Parathyroid adenoma (tissue), 2 donors: ENCODE results near the gene DMXL2.
"Not testable (repeated sequence)": the region's sequence is repeated elsewhere in the genome, so short reads cannot be mapped to it uniquely, and the experiment has no call there.

ENCODE experiments used
- H2AFZ ChIP-seq: fragments of 300-600 bp; sonication (generic); one replicate; pipeline ENCODE4 v1.7.0; 2017; ENCODE audit warnings: antibody characterized with exemption, mild to moderate bottlenecking
- H3K27ac ChIP-seq: fragments of 300-600 bp; sonication (generic); one replicate; pipeline ENCODE4 v1.7.0; 2017
- H3K27me3 ChIP-seq: fragments of 300-600 bp; sonication (generic); one replicate; pipeline ENCODE4 v1.7.0; 2017; ENCODE audit warnings: low read length; ENCODE audit not compliant: control insufficient read depth, insufficient read depth
- H3K36me3 ChIP-seq: fragments of 300-600 bp; sonication (generic); one replicate; pipeline ENCODE4 v1.7.0; 2017; ENCODE audit warnings: low read length; ENCODE audit not compliant: control insufficient read depth, insufficient read depth
- H3K4me1 ChIP-seq: fragments of 300-600 bp; sonication (generic); one replicate; pipeline ENCODE4 v1.7.0; 2017; ENCODE audit warnings: control low read depth
- H3K4me2 ChIP-seq: fragments of 300-600 bp; sonication (generic); one replicate; pipeline ENCODE4 v1.7.0; 2017; ENCODE audit warnings: low read length
- H3K4me3 ChIP-seq: fragments of 300-600 bp; sonication (generic); one replicate; pipeline ENCODE4 v1.7.0; 2017; ENCODE audit warnings: low read depth, low read length
- H3K79me2 ChIP-seq: fragments of 300-600 bp; sonication (generic); one replicate; pipeline ENCODE4 v1.7.0; 2017; ENCODE audit warnings: control low read depth
- H3K9ac ChIP-seq: fragments of 300-600 bp; sonication (generic); one replicate; pipeline ENCODE4 v1.7.0; 2017; ENCODE audit warnings: mild to moderate bottlenecking
- H3K9me3 ChIP-seq: fragments of 300-600 bp; sonication (generic); one replicate; pipeline ENCODE4 v1.7.0; 2017; ENCODE audit warnings: low read length; ENCODE audit not compliant: control insufficient read depth
- TF ChIP-seq, protein P1 (sequence below): fragments of 300-600 bp; sonication (generic); IDR thresholded peaks from one replicate; pipeline ENCODE4 v1.7.0; 2017; ENCODE audit warnings: antibody characterized with exemption, mild to moderate bottlenecking
- donor health status: primary hyperparathyroidism.

The DMXL2 gene

GRCh38 chr15:51447855-51448621 is 174.5 kb downstream of the DMXL2 start:
- no peak overlapping the region for H3K27ac ChIP-seq
- H3K9me3 ChIP-seq, result no peaks in the 10 kb centered on the region
- TF ChIP-seq, protein P1, sequence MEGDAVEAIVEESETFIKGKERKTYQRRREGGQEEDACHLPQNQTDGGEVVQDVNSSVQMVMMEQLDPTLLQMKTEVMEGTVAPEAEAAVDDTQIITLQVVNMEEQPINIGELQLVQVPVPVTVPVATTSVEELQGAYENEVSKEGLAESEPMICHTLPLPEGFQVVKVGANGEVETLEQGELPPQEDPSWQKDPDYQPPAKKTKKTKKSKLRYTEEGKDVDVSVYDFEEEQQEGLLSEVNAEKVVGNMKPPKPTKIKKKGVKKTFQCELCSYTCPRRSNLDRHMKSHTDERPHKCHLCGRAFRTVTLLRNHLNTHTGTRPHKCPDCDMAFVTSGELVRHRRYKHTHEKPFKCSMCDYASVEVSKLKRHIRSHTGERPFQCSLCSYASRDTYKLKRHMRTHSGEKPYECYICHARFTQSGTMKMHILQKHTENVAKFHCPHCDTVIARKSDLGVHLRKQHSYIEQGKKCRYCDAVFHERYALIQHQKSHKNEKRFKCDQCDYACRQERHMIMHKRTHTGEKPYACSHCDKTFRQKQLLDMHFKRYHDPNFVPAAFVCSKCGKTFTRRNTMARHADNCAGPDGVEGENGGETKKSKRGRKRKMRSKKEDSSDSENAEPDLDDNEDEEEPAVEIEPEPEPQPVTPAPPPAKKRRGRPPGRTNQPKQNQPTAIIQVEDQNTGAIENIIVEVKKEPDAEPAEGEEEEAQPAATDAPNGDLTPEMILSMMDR, result no peak
- no peaks in the 10 kb centered on the region for H3K36me3 ChIP-seq
- no peaks in the 10 kb centered on the region for H3K79me2 ChIP-seq
- no peak overlapping the region for H2AFZ ChIP-seq
- no peaks in the 10 kb centered on the region for H3K27me3 ChIP-seq
- no peak overlapping the region for H3K9ac ChIP-seq
- H3K4me3 ChIP-seq, result no peak overlapping the region
- no peak overlapping the region for H3K4me2 ChIP-seq
- no peaks in the 10 kb centered on the region for H3K4me1 ChIP-seq

DNA sequence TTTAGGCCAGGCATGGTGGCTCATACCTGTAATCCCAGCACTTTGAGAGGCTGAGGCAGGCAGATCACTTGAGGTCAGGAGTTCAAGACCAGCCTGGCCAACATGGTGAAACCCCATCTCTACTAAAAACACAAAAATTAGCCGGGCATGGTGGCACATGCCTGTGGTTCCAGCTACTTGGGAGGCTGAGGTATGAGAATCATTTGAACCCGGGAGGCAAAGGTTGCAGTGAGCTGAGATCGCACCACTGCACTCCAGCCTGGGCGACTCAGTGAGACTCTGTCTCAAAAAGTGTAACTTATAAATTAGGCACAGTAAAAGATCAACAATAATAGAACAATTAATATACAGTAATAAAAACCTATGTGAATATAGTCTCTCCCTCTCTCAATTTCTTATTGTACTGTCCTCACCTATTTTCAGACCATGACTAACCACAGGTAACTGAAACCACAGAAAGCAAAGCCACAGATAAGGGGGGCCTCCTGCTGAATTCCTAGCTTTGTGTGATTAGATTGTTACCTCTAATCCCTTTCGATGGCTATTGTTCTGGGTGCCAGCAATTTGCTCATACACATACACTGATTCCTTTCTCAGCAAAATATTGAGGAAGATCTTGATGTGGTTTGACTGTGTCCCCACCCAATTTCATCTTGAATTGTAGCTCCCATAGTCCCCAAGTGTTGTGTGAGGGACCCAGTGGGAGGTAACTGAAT is 176.4 kb downstream of the DMXL2 start:
- not testable (repeated sequence) for H3K27ac ChIP-seq, H2AFZ ChIP-seq, H3K9ac ChIP-seq, H3K4me2 ChIP-seq, H3K4me3 ChIP-seq, H3K9me3 ChIP-seq, H3K79me2 ChIP-seq, H3K27me3 ChIP-seq, H3K36me3 ChIP-seq, H3K4me1 ChIP-seq

DNA sequence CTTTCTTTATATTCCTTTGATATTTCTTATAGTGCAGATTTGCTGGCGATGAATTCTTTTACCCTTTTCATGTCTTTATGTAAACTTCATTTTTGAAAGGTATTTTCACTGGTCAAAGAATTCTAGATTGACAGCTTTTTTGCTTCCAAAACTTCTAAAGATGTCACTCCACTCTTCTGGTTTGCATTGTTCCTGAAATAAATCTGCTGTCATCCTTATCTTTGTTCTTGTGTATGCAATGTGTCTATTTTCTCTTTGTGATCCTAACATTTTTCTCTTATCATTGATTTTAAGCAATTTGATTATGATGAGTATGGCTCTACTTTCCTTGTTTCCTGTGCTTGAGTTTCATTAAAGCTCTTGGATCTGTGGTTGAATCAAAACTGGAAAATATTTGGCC is 177.8 kb downstream of the DMXL2 start:
- Histone ChIP-seq H3K4me3 (no peak overlapping the region), H2AFZ (no peak overlapping the region), H3K9ac (no peak overlapping the region), H3K4me1 (no peaks in the 10 kb centered on the region), H3K27me3 (no peaks in the 10 kb centered on the region), H3K4me2 (no peak overlapping the region), H3K79me2 (no peaks in the 10 kb centered on the region), H3K36me3 (no peaks in the 10 kb centered on the region), H3K27ac (no peak overlapping the region), H3K9me3 (no peaks in the 10 kb centered on the region)
- TF ChIP-seq, protein P1, result no peak

DNA sequence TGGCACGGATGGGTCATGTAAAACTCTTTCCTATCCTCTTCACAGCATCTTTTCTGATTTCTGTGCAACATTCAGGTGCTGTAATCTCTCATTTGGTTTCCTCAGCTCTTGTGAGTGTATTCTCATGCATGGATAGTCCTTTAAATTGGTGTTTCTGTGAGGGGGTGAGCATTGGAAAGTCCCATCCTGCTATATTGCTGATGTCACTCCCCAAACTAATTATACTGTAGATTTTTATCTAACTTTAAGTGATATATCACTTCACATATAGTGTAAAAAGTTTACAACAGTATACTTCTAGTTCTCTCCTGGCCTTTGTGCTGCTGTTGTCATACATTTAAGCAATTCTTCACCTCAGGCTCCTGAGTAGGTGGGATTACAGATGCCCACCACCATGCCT is 178.5 kb downstream of the DMXL2 start:
- TF ChIP-seq, protein P1, result no peak
- no peaks in the 10 kb centered on the region for H3K36me3 ChIP-seq
- H3K9me3 ChIP-seq, result no peaks in the 10 kb centered on the region
- no peak overlapping the region for H3K4me3 ChIP-seq
- H3K4me1 ChIP-seq, result no peaks in the 10 kb centered on the region
- no peaks in the 10 kb centered on the region for H3K27me3 ChIP-seq
- no peak overlapping the region for H3K27ac ChIP-seq
- no peaks in the 10 kb centered on the region for H3K79me2 ChIP-seq
- H3K9ac ChIP-seq, result no peak overlapping the region
- no peak overlapping the region for H2AFZ ChIP-seq
- H3K4me2 ChIP-seq, result no peak overlapping the region

DNA sequence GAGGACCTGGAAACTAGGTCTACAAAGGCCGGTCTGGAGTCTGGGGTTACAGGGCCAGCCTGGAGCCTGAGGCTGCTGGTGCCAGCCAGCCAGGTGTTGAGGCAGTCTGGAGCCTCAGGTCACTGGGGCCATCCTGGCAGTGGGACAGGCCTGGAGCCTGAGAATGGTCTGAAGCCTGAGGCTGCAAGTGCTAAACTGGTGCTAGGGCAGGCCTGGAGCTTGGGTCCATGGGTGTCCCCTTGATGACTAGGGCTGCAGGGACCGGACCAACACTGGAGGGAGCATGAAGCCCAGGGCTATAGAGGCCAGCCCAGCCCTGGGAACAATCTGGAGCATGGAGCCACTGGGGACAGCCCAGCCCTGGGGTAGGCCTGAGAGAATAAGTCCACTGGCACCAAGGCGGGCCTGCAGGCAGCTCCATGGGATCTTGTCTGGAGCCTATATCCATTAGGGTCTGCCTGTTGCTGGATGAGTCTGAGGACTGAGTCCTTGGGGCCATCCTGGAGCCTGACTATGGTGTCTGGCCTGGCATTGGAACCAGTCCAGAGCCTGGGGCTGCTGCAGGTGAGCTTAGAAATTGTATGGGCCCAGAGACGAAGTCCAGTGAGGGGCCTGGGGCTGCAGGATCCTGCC is 179.2 kb downstream of the DMXL2 start:
- no peak overlapping the region for H3K9ac ChIP-seq
- H3K27ac ChIP-seq, result no peak overlapping the region
- no peaks in the 10 kb centered on the region for H3K27me3 ChIP-seq
- TF ChIP-seq, protein P1, result no peak
- H3K4me1 ChIP-seq, result no peaks in the 10 kb centered on the region
- no peaks in the 10 kb centered on the region for H3K9me3 ChIP-seq
- no peaks in the 10 kb centered on the region for H3K36me3 ChIP-seq
- no peak overlapping the region for H3K4me2 ChIP-seq
- no peak overlapping the region for H3K4me3 ChIP-seq
- H2AFZ ChIP-seq, result no peak overlapping the region
- H3K79me2 ChIP-seq, result no peaks in the 10 kb centered on the region
